HUES48 (cell line): Measurements from ENCODE around the gene SIRT7.
A peak's percentile ranks its signal among the peaks of the same experiment; 100 is the strongest.

ENCODE experiments used
- H3K27ac ChIP-seq: one replicate; pipeline ENCODE4 v1.7.0; 2013; ENCODE audit warnings: low read depth, low read length, inconsistent platforms
- H3K27me3 ChIP-seq: 2 replicates; pipeline ENCODE4 v1.6.1; 2013; ENCODE audit warnings: mild to moderate bottlenecking, low read length; ENCODE audit not compliant: control insufficient read depth, insufficient read depth
- H3K36me3 ChIP-seq: 2 replicates; pipeline ENCODE4 v1.6.1; 2013; ENCODE audit warnings: low read length; ENCODE audit not compliant: control insufficient read depth, insufficient read depth
- H3K4me1 ChIP-seq: 2 replicates; pipeline ENCODE4 v1.6.1; 2013; ENCODE audit warnings: mild to moderate bottlenecking, low read length; ENCODE audit not compliant: control insufficient read depth, insufficient read depth
- H3K4me3 ChIP-seq: 2 replicates; pipeline ENCODE4 v1.5.1; 2013; ENCODE audit warnings: mild to moderate bottlenecking, low read depth, low read length
- H3K9ac ChIP-seq: 2 replicates; pipeline ENCODE4 v1.6.1; 2013; ENCODE audit warnings: mild to moderate bottlenecking, low read depth, low read length, moderate library complexity
- H3K9me3 ChIP-seq: 2 replicates; pipeline ENCODE4 v1.6.1; 2013; ENCODE audit warnings: low read length; ENCODE audit not compliant: control insufficient read depth, insufficient read depth

Gene SIRT7

DNA sequence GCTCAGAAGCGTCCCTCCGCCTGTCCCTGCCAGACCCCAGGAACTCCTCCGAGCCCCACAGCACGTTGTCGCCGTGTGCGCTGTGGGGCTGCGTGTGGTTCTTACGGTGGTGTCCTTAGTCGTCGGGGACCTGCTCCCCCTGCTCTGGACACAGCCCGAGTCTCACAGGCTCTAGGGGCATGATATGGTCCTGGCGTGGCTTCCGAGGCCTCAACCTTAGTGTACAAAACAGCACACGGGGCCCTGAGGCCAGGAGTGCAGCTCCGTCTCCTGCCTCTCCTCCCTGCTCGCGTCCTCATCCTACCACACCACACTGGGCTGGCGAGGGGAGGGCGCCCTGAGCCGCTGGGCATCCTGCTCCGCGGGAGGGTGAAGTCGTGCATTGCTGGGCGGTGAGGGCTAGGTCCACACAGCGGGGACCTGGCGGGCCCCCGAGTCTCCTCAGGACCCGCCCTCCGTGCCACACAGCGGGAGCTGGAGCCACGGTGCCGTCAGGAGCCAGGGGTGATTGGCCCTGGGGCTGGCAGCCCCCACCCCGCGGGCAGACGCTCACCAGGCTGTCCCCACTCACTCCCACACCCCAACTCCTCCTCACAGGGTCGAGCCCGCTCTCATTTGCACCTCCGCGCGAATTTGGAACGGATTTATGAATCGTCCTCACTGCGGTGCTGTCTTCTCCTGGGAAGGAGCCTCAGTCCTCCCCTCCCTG, 10.7 kb upstream of the SIRT7 start:
- Histone ChIP-seq H3K9me3 (no peaks in the 10 kb centered on the region), H3K36me3 (peaks cover 8% of the 10 kb centered on the region), H3K4me3 (peak overlapping the region; percentile 73), H3K27ac (no peak overlapping the region), H3K27me3 (peaks cover 12% of the 10 kb centered on the region; the same call in 1 of the 2 replicates), H3K4me1 (peaks cover 23% of the 10 kb centered on the region), H3K9ac (0 out of 2 replicates have a peak overlapping the region, but pooled peaks have one; percentile 41)

DNA sequence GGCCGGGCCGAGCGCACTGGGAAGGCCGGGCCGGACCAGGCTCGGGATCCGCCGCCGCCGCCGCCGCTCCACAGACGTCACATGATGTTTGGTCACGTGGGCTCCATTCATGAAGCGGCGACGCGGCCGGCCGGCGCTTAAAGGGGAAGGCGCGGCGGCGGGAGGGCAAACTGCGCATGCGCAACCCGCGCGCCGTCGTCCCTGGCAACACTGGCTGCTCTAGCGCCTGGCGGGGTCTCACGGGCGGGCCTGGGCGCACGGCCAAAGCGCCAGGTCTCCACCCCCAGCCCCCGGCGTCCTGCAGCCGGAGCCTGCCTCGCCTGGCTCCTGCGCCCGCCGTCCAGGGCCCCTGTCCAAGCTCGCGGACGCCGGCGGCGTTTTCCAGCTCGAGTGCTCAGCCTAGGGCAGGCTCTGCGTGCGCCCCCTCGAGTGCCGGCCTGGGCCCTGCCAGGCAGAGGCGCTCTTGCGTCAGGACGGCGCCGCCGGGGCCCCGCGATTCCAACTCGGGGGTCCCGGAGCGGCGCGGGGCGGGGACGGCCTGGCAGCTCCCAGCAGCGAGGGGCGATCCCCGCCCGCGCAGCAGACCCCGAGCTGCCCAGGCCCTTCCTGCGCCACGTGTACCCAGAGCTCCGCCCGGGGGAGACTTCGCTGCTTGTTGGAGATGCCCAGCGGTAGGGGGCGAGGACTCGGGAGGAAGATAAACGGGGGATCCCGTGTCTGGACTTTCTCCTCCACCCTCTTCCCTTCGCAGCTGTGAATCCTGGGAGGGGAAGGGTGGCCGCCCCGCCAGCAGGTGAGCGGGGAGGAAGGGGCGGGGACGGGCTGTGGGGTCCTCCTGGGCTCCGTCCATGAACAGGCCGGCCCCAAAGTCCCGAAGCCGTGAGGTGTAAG, 9.9 kb upstream of the SIRT7 start, which contains the start of gene MAFG:
MAFG (minus strand) TSS at position 83 of the 891 bp plus-strand sequence. CDS start 4,550 bp downstream, outside the sequence.
- Histone ChIP-seq H3K36me3 (peaks cover under 1% of the 10 kb centered on the region; the same call in 1 of the 2 replicates), H3K27me3 (peaks cover 12% of the 10 kb centered on the region; the same call in 1 of the 2 replicates), H3K9ac (peak within 1 kb of the TSS; percentile 50), H3K27ac (peak within 1 kb of the TSS; percentile 88), H3K4me3 (peak within 1 kb of the TSS; percentile 73), H3K9me3 (no peaks in the 10 kb centered on the region), H3K4me1 (peaks cover 29% of the 10 kb centered on the region)

DNA sequence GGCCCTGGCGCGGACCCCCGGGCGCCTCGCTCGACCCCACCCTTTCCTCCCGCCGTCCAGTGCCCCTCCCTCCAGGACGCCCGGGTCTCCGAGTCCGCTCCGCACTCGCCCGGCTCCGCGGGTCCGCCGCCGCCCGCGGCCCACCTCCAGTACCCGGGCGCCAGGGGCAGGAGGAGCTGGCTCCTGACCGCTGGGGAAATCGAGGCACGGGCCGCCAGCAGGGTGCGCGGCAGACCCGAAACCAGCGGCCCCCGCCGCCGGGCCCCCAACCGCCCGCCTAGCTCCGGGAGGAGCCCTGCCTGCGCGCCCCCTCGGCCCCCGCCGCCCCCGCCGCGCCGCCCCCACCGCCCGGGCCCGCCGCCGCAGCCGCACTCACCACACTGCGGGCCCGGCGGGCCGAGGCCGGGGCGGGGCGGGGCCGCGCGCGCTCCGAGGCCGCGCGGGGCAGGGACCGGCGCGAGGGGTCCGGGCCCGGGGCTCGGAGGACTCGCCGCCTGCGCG, 9.2 kb upstream of the SIRT7 start:
- Histone ChIP-seq H3K9me3 (no peaks in the 10 kb centered on the region), H3K27ac (peak overlapping the region; percentile 88), H3K36me3 (peaks cover 7% of the 10 kb centered on the region), H3K9ac (peak overlapping the region; percentile 50), H3K4me1 (peaks cover 32% of the 10 kb centered on the region), H3K27me3 (peaks cover 12% of the 10 kb centered on the region; the same call in 1 of the 2 replicates), H3K4me3 (peak overlapping the region; percentile 73)

DNA sequence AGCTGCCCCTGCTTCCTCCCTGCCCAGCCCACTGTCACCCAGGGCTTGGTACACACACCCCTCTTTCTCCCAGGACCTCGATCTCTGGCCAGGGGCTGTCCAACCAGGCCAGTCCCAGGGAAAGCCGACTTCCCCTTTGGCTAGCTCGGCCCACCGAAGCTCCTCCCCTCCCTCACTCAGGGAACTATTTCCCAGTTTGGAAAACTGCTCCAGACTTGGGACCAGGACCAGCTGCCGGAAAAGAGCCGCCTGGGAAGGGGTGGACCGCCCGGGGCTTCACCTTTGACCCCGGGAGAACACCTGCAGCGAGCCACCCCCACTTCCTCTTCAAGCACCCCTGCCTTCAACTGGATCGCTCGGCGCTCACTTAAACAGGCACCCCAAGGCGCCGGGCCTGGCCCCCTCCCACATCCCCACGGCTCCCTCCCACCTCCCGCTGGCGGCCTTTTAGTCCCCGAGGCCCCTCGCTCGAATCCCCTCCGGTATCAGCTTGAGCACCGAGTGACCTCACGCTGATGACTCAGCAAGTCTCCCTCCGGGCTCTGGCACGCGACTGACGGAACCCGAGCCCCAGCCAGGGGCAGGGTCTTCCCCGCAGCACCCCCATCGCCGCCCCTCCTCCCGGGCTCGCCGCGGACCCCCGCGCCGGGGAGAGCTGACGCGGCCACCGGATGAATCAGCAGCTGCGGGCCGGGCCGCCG, 8.6 kb upstream of the SIRT7 start:
- peak overlapping the region; percentile 66 for H3K4me3 ChIP-seq
- H3K27ac ChIP-seq, result peak overlapping the region; percentile 88
- H3K9ac ChIP-seq, result peak overlapping the region; percentile 50

DNA sequence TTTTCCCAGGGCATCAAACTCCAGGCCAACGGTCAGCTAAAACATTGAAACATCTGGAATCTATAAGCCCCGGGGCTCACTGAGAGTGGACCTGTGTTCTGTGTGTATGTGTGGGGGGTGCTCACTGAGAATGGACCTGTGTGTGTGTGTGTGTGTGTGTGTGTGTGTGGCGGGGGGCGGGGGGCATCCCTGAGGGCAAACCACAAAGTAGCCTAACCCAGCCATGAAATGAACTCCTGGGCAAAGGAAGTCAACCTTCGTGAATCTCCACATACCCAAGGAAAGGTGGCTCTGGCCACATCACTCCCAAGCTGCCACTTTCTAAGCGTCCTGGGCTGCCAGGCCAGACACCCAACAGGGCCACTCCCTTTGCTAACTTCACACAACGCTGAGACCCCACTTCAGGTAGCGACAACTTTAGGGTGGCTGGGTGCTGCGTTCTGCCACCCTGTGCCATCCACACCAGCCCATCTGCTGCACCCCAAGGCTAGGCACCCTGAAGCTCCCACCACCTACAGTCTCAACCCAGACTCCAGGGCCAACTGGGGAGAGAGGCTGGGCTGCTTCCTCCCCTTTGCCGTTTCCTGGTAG, 8.0 kb upstream of the SIRT7 start:
- Histone ChIP-seq H3K36me3 (peaks cover 19% of the 10 kb centered on the region), H3K9ac (no peak overlapping the region), H3K27ac (peak overlapping the region; percentile 88), H3K4me1 (peaks cover 32% of the 10 kb centered on the region), H3K4me3 (peak overlapping the region; percentile 66), H3K9me3 (no peaks in the 10 kb centered on the region), H3K27me3 (peaks cover 12% of the 10 kb centered on the region; the same call in 1 of the 2 replicates)

More for the DNA sequence above, 8.6 kb upstream of the SIRT7 start:
- Histone ChIP-seq H3K9me3 (no peaks in the 10 kb centered on the region), H3K27me3 (peaks cover 12% of the 10 kb centered on the region; the same call in 1 of the 2 replicates), H3K4me1 (peaks cover 32% of the 10 kb centered on the region), H3K36me3 (peaks cover 13% of the 10 kb centered on the region)

DNA sequence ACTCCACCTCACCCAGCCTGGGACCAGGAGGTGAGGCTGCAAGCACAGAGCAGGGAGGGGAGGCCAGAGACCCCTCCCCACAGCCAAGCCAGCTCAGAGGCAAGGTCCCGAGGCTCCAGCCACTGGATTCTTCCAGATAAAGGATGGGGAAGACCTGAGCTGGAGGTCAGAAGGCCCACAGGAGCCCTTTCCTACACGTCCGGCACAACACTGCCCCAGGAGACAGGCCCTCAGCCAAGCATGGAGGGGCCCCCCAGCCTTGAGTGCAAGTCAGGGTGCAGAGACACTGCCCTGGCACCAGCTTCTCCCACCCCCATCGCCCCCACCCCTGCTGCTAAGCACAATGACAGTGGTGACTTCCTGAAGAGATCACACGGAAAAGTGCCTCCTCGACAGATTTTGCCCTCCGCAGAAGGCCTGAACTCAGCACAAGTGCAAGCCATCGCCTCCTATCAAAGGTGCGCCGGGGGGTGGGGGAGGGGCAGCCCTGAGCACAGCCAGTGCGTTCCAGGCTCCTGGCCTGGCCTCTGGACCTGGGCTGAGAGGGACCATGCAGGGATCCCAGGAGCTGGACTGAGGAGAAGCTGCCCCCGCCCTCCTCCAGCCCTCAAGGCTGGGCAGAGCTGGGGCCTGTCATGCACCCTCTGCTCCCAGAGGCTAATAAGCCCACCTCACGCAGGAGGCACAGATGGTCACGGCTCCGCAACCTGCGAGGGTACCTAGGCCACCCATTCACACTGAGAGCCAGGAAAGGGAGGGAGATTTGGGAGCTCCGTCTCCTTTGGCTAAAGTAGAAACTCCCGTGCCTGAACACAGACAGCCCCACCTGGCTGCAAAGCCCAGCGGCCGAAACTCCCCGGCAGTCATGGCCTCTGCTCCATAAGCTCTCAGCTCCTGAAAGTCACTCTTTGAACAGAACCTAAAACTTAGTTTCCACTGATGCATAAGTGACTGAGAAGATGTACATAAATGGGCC, 6.9 kb upstream of the SIRT7 start:
- Histone ChIP-seq H3K9ac (0 out of 2 replicates have a peak overlapping the region, but pooled peaks have one; percentile 24), H3K36me3 (peaks cover 30% of the 10 kb centered on the region), H3K9me3 (no peaks in the 10 kb centered on the region), H3K4me3 (peak overlapping the region; percentile 44; the same call in 1 of the 2 replicates), H3K27ac (peak overlapping the region; percentile 93), H3K27me3 (peaks cover 12% of the 10 kb centered on the region; the same call in 1 of the 2 replicates), H3K4me1 (peaks cover 32% of the 10 kb centered on the region)

DNA sequence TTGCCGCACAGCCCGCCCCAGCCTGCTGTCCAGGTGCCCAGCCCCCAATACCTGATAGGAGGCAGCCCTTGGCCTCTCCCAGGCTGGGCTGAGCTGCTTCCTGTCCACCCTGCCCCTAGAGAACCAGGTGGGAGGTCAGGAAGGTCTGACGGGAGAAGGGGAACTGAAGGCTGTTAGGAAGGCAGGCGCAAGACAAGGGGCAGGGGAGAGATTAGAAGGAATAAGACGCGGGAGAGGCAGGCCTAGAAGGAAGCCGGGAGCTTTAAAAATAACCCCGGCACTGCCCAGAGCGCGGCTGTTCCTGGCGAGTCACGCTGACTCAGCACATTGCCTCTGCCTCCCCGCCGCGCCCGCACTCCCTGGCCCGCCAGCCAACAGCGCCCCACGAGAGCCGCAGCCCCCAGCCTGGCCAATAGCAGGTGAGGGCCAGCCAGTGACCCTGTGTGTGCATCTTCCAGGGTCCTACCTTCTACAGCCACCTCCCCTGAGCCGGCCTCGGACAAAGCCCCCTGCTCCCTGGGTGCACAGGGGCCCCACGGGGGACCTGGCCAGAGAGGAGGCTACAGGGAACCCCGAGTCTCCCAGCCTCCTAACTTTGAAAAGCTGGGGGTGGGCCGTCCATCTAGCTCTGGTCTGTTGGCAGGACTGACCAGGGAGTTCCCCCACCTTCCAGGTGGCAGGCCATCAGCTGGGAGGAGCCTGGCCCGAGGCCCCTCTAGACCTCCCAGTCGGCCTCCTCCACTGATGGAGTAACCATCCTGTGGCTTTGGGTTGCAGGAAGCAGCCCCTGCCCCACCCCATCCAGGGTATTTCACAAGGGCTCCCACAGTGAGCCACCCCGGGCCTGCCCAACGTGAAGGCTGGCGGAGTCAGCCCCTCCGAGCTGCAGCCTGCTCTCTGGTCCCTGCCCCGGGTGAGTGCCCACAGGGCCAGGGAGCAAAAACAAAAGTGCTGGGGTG, 5.6 kb upstream of the SIRT7 start:
- Histone ChIP-seq H3K9ac (peak overlapping the region; percentile 56), H3K36me3 (peaks cover 39% of the 10 kb centered on the region), H3K27ac (peak overlapping the region; percentile 93), H3K27me3 (peaks cover 4% of the 10 kb centered on the region; the same call in 1 of the 2 replicates), H3K4me3 (peak overlapping the region; percentile 44; the same call in 1 of the 2 replicates), H3K4me1 (peaks cover 32% of the 10 kb centered on the region), H3K9me3 (no peaks in the 10 kb centered on the region)

DNA sequence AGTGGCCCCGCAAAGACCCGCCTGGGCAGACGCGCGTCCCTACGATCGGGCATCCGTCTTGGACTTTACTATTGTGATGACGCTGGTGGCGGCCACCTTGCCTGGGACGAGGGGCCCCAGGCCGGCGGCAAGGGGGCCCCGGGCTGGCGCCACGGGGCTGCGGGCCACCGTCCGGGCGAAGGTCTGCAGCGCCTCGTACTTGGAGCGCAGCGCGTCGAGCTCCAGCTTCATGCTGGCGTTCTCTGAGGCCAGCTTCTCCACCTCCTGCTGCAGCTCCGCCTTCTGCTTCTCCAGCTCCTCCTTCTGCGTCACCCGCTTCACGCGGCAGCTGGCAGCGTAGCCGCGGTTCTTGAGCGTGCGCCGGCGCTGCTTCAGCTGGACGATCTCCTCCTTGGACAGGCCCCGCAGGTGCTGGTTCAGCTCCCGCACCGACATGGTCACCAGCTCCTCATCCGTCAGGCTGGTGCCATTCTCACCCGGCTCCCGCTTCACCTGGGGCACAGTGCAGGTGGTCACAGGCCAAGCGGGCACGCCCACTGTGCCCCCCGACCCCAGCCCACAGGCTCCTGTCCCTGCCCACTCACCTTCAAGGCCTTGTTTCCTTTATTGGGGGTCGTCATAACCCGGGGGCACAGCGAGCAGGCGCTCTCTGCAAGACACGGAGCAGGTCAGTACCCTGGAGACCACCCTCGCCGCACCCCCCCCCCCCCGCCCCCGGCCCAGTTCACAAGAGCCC, 4.8 kb upstream of the SIRT7 start:
- no peak overlapping the region for H3K9ac ChIP-seq
- peak overlapping the region; percentile 44; the same call in 1 of the 2 replicates for H3K4me3 ChIP-seq
- H3K27me3 ChIP-seq, result no peaks in the 10 kb centered on the region
- H3K36me3 ChIP-seq, result peaks cover 39% of the 10 kb centered on the region
- peak overlapping the region; percentile 93 for H3K27ac ChIP-seq
- no peaks in the 10 kb centered on the region for H3K9me3 ChIP-seq
- peaks cover 32% of the 10 kb centered on the region for H3K4me1 ChIP-seq
